HepG2 (cell line): ENCODE data around the gene ITCH. TPM values are rescaled to one million over a fixed set of nuclear protein-coding genes. Genes with fewer than 3 reads are reported as not detected.
"Not testable (repeated sequence)": the region's sequence is repeated elsewhere in the genome, so short reads cannot be mapped to it uniquely, and the experiment has no call there.

Source experiments
- ATAC-seq: fragments of 200-7000 bp; cut with Tn5 transposase; 3 replicates; pipeline ENCODE4 v1.9.1; 2020; ENCODE audit warnings: mild to moderate bottlenecking, moderate library complexity
- BruUV-seq: library from RNA; stranded (reverse); fragments of 400-500 nt; replicated peaks from 2 replicates; lab custom pipeline; 2021; lab: Mats Ljungman, UMichigan
- CTCF ChIA-PET: fragments of 300-600 bp; formaldehyde crosslinking; extraction: SDS; loops from one replicate; lab custom pipeline; 2021; ENCODE audit warnings: low total read pairs, inconsistent platforms, low intra/inter-chr PET ratio; lab: Yijun Ruan, JAX
- POLR2A ChIA-PET: fragments of 350-600 bp; sonication (Branson Sonifier 250); formaldehyde crosslinking; loops from one replicate; lab custom pipeline; 2020; ENCODE audit warnings: antibody characterized with exemption, inconsistent platforms; lab: Yijun Ruan, JAX
- DNase-seq: peaks from one replicate; pipeline ENCODE4 v3.0.0-alpha.2; 2015; ENCODE audit warnings: low spot score
- FAIRE-seq: peaks from 3 replicates; lab custom pipeline; 2011; peaks lifted over from hg19 to GRCh38; lab: Jason Lieb, UNC
- H2AFZ ChIP-seq: one replicate; pipeline ENCODE4 v1.6.1; 2011; ENCODE audit warnings: low read length, inconsistent platforms
- H3K27ac ChIP-seq: fragments of 300-600 bp; 3 replicates; pipeline ENCODE4 v1.8.0; 2011; ENCODE audit warnings: mixed run types, mild to moderate bottlenecking, mixed read lengths, low read length, inconsistent platforms; ENCODE audit not compliant: insufficient read depth; ENCODE audit errors: extremely low read length
- H3K27me3 ChIP-seq, 2 experiments: fragments of 200-600 bp in 1 of 2; 2 replicates in 1 of 2; 3 replicates in 1 of 2; pipeline versions ENCODE4 v1.6.0 to v1.8.0; 2011; ENCODE audit warnings: low read length in 2 of 2, mild to moderate bottlenecking in 2 of 2, moderate library complexity in 2 of 2, inconsistent platforms in 1 of 2; ENCODE audit not compliant: insufficient read depth in 2 of 2, control insufficient read depth in 1 of 2
- H3K36me3 ChIP-seq, 2 experiments: fragments of 200-600 bp in 1 of 2; replicated peaks in 1 of 2; 2 replicates in 1 of 2; 3 replicates in 1 of 2; pipeline versions ENCODE4 v1.5.1 to v1.8.0; 2011; ENCODE audit warnings: low read length in 2 of 2, inconsistent platforms in 1 of 2; ENCODE audit not compliant: insufficient read depth in 2 of 2, control insufficient read depth in 1 of 2
- H3K4me1 ChIP-seq: 2 replicates; pipeline ENCODE4 v1.5.1; 2012; ENCODE audit warnings: low read length, inconsistent platforms; ENCODE audit not compliant: insufficient read depth
- H3K4me2 ChIP-seq: 2 replicates; pipeline ENCODE4 v1.6.0; 2011; ENCODE audit warnings: low read depth, low read length, inconsistent platforms
- H3K4me3 ChIP-seq, 3 experiments: fragments of 200-600 bp in 1 of 3; sonication (generic), shearing (Covaris generic) in 1 of 3; replicated peaks in 1 of 3; 2 replicates each; pipeline ENCODE4 v1.5.1; 2011 to 2016; ENCODE audit warnings: low read length in 3 of 3, inconsistent platforms in 2 of 3, low read depth in 2 of 3, mild to moderate bottlenecking in 2 of 3, control low read depth in 1 of 3, mixed read lengths in 1 of 3; ENCODE audit not compliant: insufficient read depth in 1 of 3
- H3K79me2 ChIP-seq: one replicate; pipeline ENCODE4 v1.6.1; 2011; ENCODE audit warnings: low read length, inconsistent platforms; ENCODE audit not compliant: insufficient read depth
- H3K9ac ChIP-seq: 2 replicates; pipeline ENCODE4 v1.6.0; 2011; ENCODE audit warnings: mild to moderate bottlenecking, low read depth, low read length, inconsistent platforms; ENCODE audit not compliant: insufficient read depth
- H3K9me3 ChIP-seq: 2 replicates; pipeline ENCODE4 v1.5.1; 2012; ENCODE audit warnings: mild to moderate bottlenecking, low read length
- H4K20me1 ChIP-seq: 2 replicates; pipeline ENCODE4 v1.6.0; 2011; ENCODE audit warnings: inconsistent platforms, mild to moderate bottlenecking, low read length, moderate library complexity; ENCODE audit not compliant: insufficient read depth
- GATAD2A ChIP-seq: IDR thresholded peaks from 2 replicates; pipeline ENCODE4 v1.6.1; 2016
- HIC2 ChIP-seq: sonication (generic); formaldehyde crosslinking; IDR thresholded peaks from 2 replicates; pipeline ENCODE4 v1.9.0; 2022; ENCODE audit warnings: low read depth, missing genetic modification reagents
- PAXIP1 ChIP-seq: sonication (generic); formaldehyde crosslinking; conservative IDR thresholded peaks from 2 replicates; pipeline ENCODE4 v1.4.0; 2020; ENCODE audit warnings: mild to moderate bottlenecking, missing genetic modification reagents, moderate library complexity
- SAP130 ChIP-seq: IDR thresholded peaks from 2 replicates; pipeline ENCODE4 v1.6.1; 2016; ENCODE audit warnings: low read depth
- SOX6 ChIP-seq, 2 experiments: fragments of 450-650 bp in 1 of 2; sonication (generic) in 1 of 2; formaldehyde crosslinking in 1 of 2; IDR thresholded peaks; 2 replicates each; pipeline versions ENCODE4 v1.4.0 to v1.6.1; 2017 to 2020; ENCODE audit warnings: antibody characterized with exemption in 1 of 2, mild to moderate bottlenecking in 1 of 2, missing genetic modification reagents in 1 of 2
- ZBTB38 ChIP-seq: sonication (generic); formaldehyde crosslinking; IDR thresholded peaks from 2 replicates; pipeline ENCODE4 v1.5.1; 2020; ENCODE audit warnings: mild to moderate bottlenecking, missing genetic modification reagents
- ZNF142 ChIP-seq: sonication (generic); formaldehyde crosslinking; IDR thresholded peaks from 2 replicates; pipeline ENCODE4 v1.4.0; 2020; ENCODE audit warnings: missing genetic modification reagents
- ZNF331 ChIP-seq: sonication (generic); formaldehyde crosslinking; IDR thresholded peaks from 2 replicates; pipeline ENCODE4 v1.4.0; 2020; ENCODE audit warnings: missing genetic modification reagents
- ZNF713 ChIP-seq: sonication (generic); formaldehyde crosslinking; IDR thresholded peaks from 2 replicates; pipeline ENCODE4 v1.4.0; 2020; ENCODE audit warnings: mild to moderate bottlenecking, missing genetic modification reagents
- ZNF781 ChIP-seq: sonication (generic); formaldehyde crosslinking; IDR thresholded peaks from 2 replicates; pipeline ENCODE4 v1.5.1; 2020; ENCODE audit warnings: borderline replicate concordance, mild to moderate bottlenecking, missing genetic modification reagents; ENCODE audit errors: not compliant biosample characterization
- WGBS: methylation state at CpG from one replicate; pipeline ENCODE4 v1.1.6; 2017; ENCODE audit warnings: low lambda C conversion rate; 5-methylcytosine and 5-hydroxymethylcytosine counted together
- in situ Hi-C: cut with HindIII; loops from 2 replicates; pipeline ENCODE4 v1.10.0; 2017; ENCODE audit warnings: low pct_unique_long_range_greater_than_20kb; ENCODE audit not compliant: extremely low pct_ligation_motif_present
- intact Hi-C: fragments of 100-400 bp; cut with micrococcal nuclease; formaldehyde crosslinking; loops from one replicate; pipeline ENCODE4 v1.10.0; 2022; ENCODE audit not compliant: unreplicated experiment
- polyA plus RNA-seq, 8 experiments: library from polyadenylated mRNA; depleted of rRNA in 3 of 8; stranded (reverse) in 7 of 8; unstranded in 1 of 8; fragments of >200 nt; fragmentation: Illumina TruSeq in 4 of 8; extraction: Trizol in 4 of 8; gene quantifications; 2 replicates each; pipeline versions ENCODE4 v1.2.1 to v1.2.3, GENCODE V29; 2011 to 2016; ENCODE audit warnings: low read depth in 4 of 8, missing spikeins in 1 of 8, mixed read lengths in 1 of 8; ENCODE audit not compliant: insufficient read depth in 1 of 8
- total RNA-seq, 5 experiments: library from RNA; depleted of rRNA; stranded (reverse); fragments of >200 nt; fragmentation: Illumina TruSeq; extraction: Trizol; gene quantifications; 2 replicates each; pipeline ENCODE4 v1.2.3, GENCODE V29; 2016; ENCODE audit warnings: low read depth in 1 of 5

Gene ITCH
- total and polyA plus RNA-seq, 2 of the 13 experiments (the other 11 are each of a cell fraction or from before 2014, with no cell fraction given), result 20.5 to 112 TPM

DNA sequence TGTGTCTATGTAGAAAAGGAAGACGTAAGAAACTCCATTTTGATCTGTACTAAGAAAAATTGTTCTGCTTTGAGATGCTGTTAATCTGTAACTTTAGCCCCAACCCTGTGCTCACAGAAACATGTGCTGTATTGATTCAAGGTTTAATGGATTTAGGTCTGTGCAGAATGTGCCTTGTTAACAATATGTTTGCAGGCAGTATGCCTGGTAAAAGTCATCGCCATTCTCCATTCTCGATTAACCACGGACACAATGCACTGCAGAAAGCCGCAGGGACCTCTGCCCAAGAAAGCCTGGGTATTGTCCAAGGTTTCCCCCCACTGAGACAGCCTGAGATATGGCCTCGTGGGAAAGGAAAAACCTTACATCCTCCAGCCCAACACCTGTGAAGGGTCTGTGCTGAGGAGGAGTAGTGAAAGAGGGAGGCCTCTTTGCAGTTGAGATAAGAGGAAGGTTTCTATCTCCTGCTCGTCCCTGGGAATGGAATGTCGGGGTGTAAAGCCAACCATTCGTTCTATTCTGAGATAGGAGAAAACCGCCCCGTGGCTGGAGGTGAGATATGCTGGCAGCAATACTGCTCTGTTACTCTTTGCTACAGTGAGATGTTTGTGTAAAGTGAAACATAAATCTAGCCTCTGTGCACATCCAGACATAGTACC lies 62.1 kb downstream of the ITCH start:
- H3K9me3 ChIP-seq; H2AFZ ChIP-seq; H3K4me2 ChIP-seq; FAIRE-seq; H3K4me3 ChIP-seq; H3K27ac ChIP-seq; H3K27me3 ChIP-seq; in situ Hi-C loops; CTCF ChIA-PET; intact Hi-C loops; H3K9ac ChIP-seq; BruUV-seq; H4K20me1 ChIP-seq; H3K79me2 ChIP-seq; DNase-seq; POLR2A ChIA-PET; TF ChIP-seq SOX6 (IDR thresholded peaks at IDR 0.05): not testable (repeated sequence)
- peaks cover 26 to 73% of the 10 kb centered on the region in 2 experiments for H3K36me3 ChIP-seq
- peak; percentile 44; the same call in 2 of the 3 replicates for ATAC-seq
- WGBS, result 86% methylated on average over 11 of the region's 11 CpGs
- H3K4me1 ChIP-seq, result peaks cover 36% of the 10 kb centered on the region
- TF ChIP-seq GATAD2A (CRISPR knock-in tag) (peak; percentile 45; the same call in 1 of the 2 replicates), ZNF713 (CRISPR knock-in tag) (0 out of 2 replicates have a peak, but pooled peaks have one; percentile 39), ZNF781 (CRISPR knock-in tag) (peak; percentile 69), ZNF142 (peak; percentile 54; the same call in 1 of the 2 replicates), ZBTB38 (CRISPR knock-in tag) (peak; percentile 65; the same call in 1 of the 2 replicates), PAXIP1 (0 out of 2 replicates have a peak, but pooled peaks have one; percentile 14), ZNF331 (CRISPR knock-in tag) (0 out of 2 replicates have a peak, but pooled peaks have one; percentile 33), HIC2 (CRISPR knock-in tag) (0 out of 2 replicates have a peak, but pooled peaks have one; percentile 24), SAP130 (CRISPR knock-in tag) (0 out of 2 replicates have a peak, but pooled peaks have one; percentile 38), SOX6 (CRISPR knock-in tag; IDR thresholded peaks at IDR 0.05) (peak; percentile 20; the same call in 1 of the 2 replicates)
